Upper lobe of left lung (tissue), 6 donors: ENCODE results near the gene MATK. TPM values are rescaled to one million over a fixed set of nuclear protein-coding genes. Genes with fewer than 3 reads are reported as not detected.

Source experiments
- ATAC-seq, 2 donors: fragments of 200-7000 bp; cut with Tn5 transposase; one replicate each; pipeline ENCODE4 v1.9.1; 2022; ENCODE audit warnings: mild to moderate bottlenecking in 2 of 2, moderate library complexity in 2 of 2; ENCODE audit not compliant: low FRiP score in 2 of 2
- DNase-seq, 2 donors: peaks; one replicate each; pipeline ENCODE4 v3.0.0-alpha.2; 2019 to 2020
- H3K27ac ChIP-seq, 4 donors: fragments of 200-600 bp; sonication (generic); one replicate each; pipeline ENCODE4 v1.5.1; 2016 to 2019
- H3K27me3 ChIP-seq, 4 donors: fragments of 200-600 bp; sonication (generic); one replicate each; pipeline ENCODE4 v1.5.1; 2017 to 2019
- H3K36me3 ChIP-seq, 4 donors: fragments of 200-600 bp; sonication (generic); one replicate each; pipeline ENCODE4 v1.5.1; 2016 to 2019
- H3K4me1 ChIP-seq, 4 donors: fragments of 200-600 bp; sonication (generic); one replicate each; pipeline ENCODE4 v1.5.1; 2018 to 2019
- H3K4me3 ChIP-seq, 4 donors: fragments of 200-600 bp; sonication (generic); one replicate each; pipeline ENCODE4 v1.5.1; 2017 to 2019; ENCODE audit warnings: mild to moderate bottlenecking in 2 of 4, moderate library complexity in 1 of 4
- H3K9me3 ChIP-seq, 4 donors: fragments of 200-600 bp; sonication (generic); one replicate each; pipeline ENCODE4 v1.5.1; 2018 to 2019
- CTCF ChIP-seq, 6 experiments: fragments of 450-650 bp in 4 of 6; fragments of 200-600 bp in 2 of 6; sonication (generic) in 2 of 6; IDR thresholded peaks; one replicate each; pipeline ENCODE4 v1.5.1; 2016 to 2019; ENCODE audit warnings: antibody characterized with exemption in 6 of 6
- EP300 ChIP-seq, 4 donors: sonication (generic); formaldehyde crosslinking; IDR thresholded peaks; one replicate each; pipeline ENCODE4 v1.5.1; 2017; ENCODE audit warnings: antibody characterized with exemption in 4 of 4, control low read depth in 2 of 4
- POLR2A ChIP-seq, 4 donors: fragments of 450-650 bp; IDR thresholded peaks; one replicate each; pipeline ENCODE4 v1.5.1; 2016 to 2017; ENCODE audit warnings: antibody characterized with exemption in 4 of 4, mild to moderate bottlenecking in 2 of 4
- POLR2AphosphoS5 ChIP-seq, 2 donors: sonication (generic); formaldehyde crosslinking; IDR thresholded peaks; one replicate each; pipeline ENCODE4 v1.5.1; 2017; ENCODE audit warnings: antibody characterized with exemption in 2 of 2
- WGBS, 2 donors: methylation state at CpG; one replicate each; pipeline ENCODE4 v1.1.5; 2017 to 2018; 5-methylcytosine and 5-hydroxymethylcytosine counted together
- total RNA-seq, 6 donors: library from RNA; depleted of rRNA in 4 of 6; stranded (reverse); fragments of >200 nt in 4 of 6; gene quantifications; one replicate each; pipeline versions ENCODE4 v1.1.0 to v1.2.1, GENCODE V29; 2016 to 2021
- donor health status: DM: no; HTN: no; CAD: no; lungs with moderate emphysema.
- donor health status: DM: no; HTN: yes; CAD: no; lungs with severe emphysema.

The MATK gene
- total RNA-seq, 6 donors from 2014 or later: 9.6 to 20.1 (median 13.1) TPM

DNA sequence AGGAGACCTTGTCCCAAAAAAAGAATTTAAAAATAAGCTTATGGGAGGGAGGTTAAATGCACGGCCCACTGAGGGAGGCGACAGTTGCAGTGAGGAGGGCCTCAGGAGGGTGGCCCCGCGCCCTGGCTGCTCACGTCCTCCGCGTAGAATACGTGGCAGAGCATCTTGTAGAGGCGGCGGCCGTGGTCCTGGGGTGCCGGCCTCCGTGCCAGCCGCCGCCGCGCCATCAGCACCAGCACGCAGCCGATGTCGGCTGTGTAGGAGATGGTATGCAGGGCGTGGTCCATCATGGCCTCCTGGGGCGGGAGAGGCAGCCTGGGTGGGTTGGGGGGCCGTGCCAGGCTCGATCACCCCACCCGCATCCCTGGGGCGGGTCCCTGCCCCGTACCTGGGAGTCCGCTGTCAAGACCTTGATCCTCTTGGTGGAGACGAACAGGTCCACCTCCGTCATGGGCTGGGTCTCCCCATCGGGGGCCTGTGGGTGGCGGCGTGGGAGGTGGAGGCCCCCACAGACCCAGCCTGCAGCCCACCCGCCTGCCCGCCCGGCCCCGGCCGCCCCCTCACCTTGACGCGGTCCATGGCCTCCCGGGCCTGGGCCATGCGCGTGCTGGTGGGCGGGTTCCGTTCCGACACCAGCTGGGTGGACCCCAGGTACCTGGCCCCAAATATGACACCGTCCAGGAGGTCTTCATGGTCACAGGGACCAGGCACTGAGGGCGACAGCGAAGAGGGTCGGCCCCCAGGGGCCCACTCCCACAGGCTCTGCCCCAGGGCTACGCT lies 32.4 kb downstream of the MATK start:
- Histone ChIP-seq H3K4me1 (peaks cover 0 to 2% (median under 1%) of the 10 kb centered on the region in 4 donors), H3K4me3 (no peak overlapping the region), H3K9me3 (no peaks in the 10 kb centered on the region), H3K27me3 (no peaks in the 10 kb centered on the region), H3K27ac (no peak overlapping the region), H3K36me3 (peaks cover 12 to 66% (median 56%) of the 10 kb centered on the region in 4 donors)
- DNase-seq (peak in 1 of 2 donors; percentile 82), ATAC-seq (peak in 1 of 2 donors; percentile 13)
- WGBS, 2 donors: 94 to 98% methylated on average over 24 to 40 of the region's 51 CpGs
- no peak for TF ChIP-seq POLR2A (IDR thresholded peaks at IDR 0.05)

GRCh38 chr19:3752492-3752891 lies 33.7 kb downstream of the MATK start:
- ATAC-seq: no peak
- TF ChIP-seq POLR2AphosphoS5 (IDR thresholded peaks at IDR 0.05): no peak
- TF ChIP-seq POLR2A (IDR thresholded peaks at IDR 0.05): no peak
- no peak for TF ChIP-seq EP300 (IDR thresholded peaks at IDR 0.05)
- TF ChIP-seq CTCF (IDR thresholded peaks at IDR 0.05): no peak
- H3K36me3 ChIP-seq: peaks cover 12 to 55% (median 49%) of the 10 kb centered on the region in 4 donors

DNA sequence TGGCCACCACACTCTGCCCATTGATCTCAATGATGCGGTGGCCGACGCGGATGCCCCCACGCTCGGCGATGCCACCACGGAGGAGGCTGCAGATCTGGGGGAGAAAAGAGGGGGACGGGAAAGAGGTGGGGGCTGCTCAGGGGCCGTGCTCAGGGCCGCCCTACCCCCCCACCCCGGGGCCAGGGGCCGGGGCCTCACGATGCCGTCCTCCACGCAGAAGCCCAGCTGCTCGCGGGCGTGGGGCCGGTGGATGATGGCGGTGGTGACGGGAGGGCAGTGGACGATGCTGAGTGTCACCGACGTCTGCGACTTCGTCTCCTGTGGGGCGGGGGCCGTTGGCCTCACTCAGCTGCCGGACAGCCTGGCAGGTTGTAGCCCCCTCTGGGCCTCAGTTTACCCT lies 34.9 kb downstream of the MATK start:
- peaks cover 12 to 51% (median 44%) of the 10 kb centered on the region in 4 donors for H3K36me3 ChIP-seq
- no peak for TF ChIP-seq POLR2AphosphoS5 (IDR thresholded peaks at IDR 0.05)
- no peak for TF ChIP-seq EP300 (IDR thresholded peaks at IDR 0.05)
- TF ChIP-seq CTCF (IDR thresholded peaks at IDR 0.05): no peak
- no peak for TF ChIP-seq POLR2A (IDR thresholded peaks at IDR 0.05)
- DNase-seq (peak in 1 of 2 donors; percentile 78), ATAC-seq (no peak)
- no peaks in the 10 kb centered on the region for H3K9me3 ChIP-seq
- no peak overlapping the region for H3K4me3 ChIP-seq
- no peaks in the 10 kb centered on the region for H3K4me1 ChIP-seq
- H3K27ac ChIP-seq: no peak overlapping the region
- 98 to 100% methylated on average over 7 to 30 of the region's 30 CpGs for WGBS, 2 donors
- no peaks in the 10 kb centered on the region for H3K27me3 ChIP-seq

More at GRCh38 chr19:3752492-3752891, 33.7 kb downstream of the MATK start:
- H3K27me3 ChIP-seq: no peaks in the 10 kb centered on the region
- H3K4me3 ChIP-seq: no peak overlapping the region
- H3K9me3 ChIP-seq: no peaks in the 10 kb centered on the region
- no peaks in the 10 kb centered on the region for H3K4me1 ChIP-seq
- peak in 1 of 2 donors; percentile 80 for DNase-seq
- H3K27ac ChIP-seq: no peak overlapping the region
- WGBS, 2 donors: 87 to 95% methylated on average over 8 to 23 of the region's 25 CpGs

DNA sequence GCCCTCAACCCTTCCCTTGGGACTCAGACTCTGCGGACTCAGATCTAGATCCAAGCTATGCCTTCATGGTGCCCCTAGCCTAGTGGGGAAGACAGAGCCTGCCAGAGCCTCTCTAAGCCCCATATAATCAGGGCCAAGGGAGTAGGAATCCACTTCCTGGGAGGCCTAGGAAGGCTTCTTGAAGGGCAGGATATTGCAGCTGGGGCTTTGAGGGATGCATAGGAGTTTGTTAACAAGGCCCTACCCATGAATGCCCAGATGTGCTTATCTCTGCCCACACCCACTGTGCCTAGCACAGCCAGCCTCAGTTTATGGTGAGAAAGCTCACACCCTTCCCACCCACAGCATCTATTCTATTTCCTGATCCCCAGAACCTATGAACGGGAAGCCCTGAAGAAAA lies 36.0 kb downstream of the MATK start:
- H3K27ac ChIP-seq: no peak overlapping the region
- no peaks in the 10 kb centered on the region for H3K27me3 ChIP-seq
- TF ChIP-seq POLR2AphosphoS5 (IDR thresholded peaks at IDR 0.05) (no peak), POLR2A (IDR thresholded peaks at IDR 0.05) (no peak), CTCF (IDR thresholded peaks at IDR 0.05) (no peak), EP300 (IDR thresholded peaks at IDR 0.05) (no peak)
- no peaks in the 10 kb centered on the region for H3K9me3 ChIP-seq
- DNase-seq (no peak), ATAC-seq (no peak)
- H3K36me3 ChIP-seq: peaks cover 12 to 51% (median 44%) of the 10 kb centered on the region in 4 donors
- no peaks in the 10 kb centered on the region for H3K4me1 ChIP-seq
- WGBS, 2 donors: 89 to 98% methylated on average over 1 to 2 of the region's 2 CpGs
- H3K4me3 ChIP-seq: no peak overlapping the region

DNA sequence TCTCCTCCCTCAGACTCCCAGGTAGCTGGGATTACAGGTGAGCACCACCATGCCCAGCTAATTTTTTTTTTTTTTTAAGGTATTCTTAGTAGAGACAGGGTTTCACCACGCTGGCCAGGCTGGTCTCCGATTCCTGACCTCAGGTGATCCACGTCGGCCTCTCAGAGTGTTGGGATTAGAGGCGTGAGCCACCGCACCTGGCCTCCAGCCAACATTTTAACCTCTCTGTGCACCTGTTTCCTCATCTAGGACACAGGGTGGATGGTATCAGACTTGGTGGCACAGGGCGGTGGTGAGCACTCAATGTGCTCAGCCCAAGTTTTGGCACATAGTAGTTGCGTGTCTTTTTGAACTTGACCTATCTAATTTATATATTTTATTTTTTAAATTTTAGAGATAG lies 37.2 kb downstream of the MATK start:
- Histone ChIP-seq H3K9me3 (no peaks in the 10 kb centered on the region), H3K4me1 (no peaks in the 10 kb centered on the region), H3K27me3 (no peaks in the 10 kb centered on the region), H3K27ac (no peak overlapping the region), H3K36me3 (peaks cover 12 to 47% (median 41%) of the 10 kb centered on the region in 4 donors), H3K4me3 (no peak overlapping the region)
- DNase-seq: peak in 1 of 2 donors; percentile 41
- TF ChIP-seq POLR2A (IDR thresholded peaks at IDR 0.05) (no peak), CTCF (IDR thresholded peaks at IDR 0.05) (no peak), POLR2AphosphoS5 (IDR thresholded peaks at IDR 0.05) (no peak), EP300 (IDR thresholded peaks at IDR 0.05) (no peak)
- 81 to 83% methylated on average over 8 of the region's 8 CpGs for WGBS, 2 donors
- no peak for ATAC-seq
